Spleen (tissue), 7 donors: Measurements from ENCODE around the gene PLAAT3.
"Not testable (repeated sequence)": the region's sequence is repeated elsewhere in the genome, so short reads cannot be mapped to it uniquely, and the experiment has no call there.

Experiments
- CTCF ChIP-seq, 11 experiments: fragments of 200-600 bp in 7 of 11; fragments of 450-650 bp in 4 of 11; sonication (generic) in 4 of 11; IDR thresholded peaks in 8 of 11; conservative IDR thresholded peaks in 3 of 11; 1 replicate in 7 of 11; 2 replicates in 4 of 11; pipeline versions ENCODE4 v1.4.0 to v1.8.0; 2016 to 2021; ENCODE audit warnings: antibody characterized with exemption in 11 of 11, inconsistent platforms in 4 of 11, mild to moderate bottlenecking in 1 of 11
- POLR2A ChIP-seq, 3 donors: fragments of 450-650 bp; IDR thresholded peaks; one replicate each; pipeline ENCODE4 v1.5.1; 2017; ENCODE audit warnings: antibody characterized with exemption in 3 of 3, mild to moderate bottlenecking in 1 of 3
- POLR2AphosphoS5 ChIP-seq, 3 donors: sonication (generic); formaldehyde crosslinking; IDR thresholded peaks; one replicate each; pipeline ENCODE4 v1.5.1; 2017; ENCODE audit warnings: antibody characterized with exemption in 3 of 3
- donor health status: DM: no; HTN: no; CAD: no; lungs with moderate emphysema.
- donor health status: DM: no; HTN: no; CAD: no.
- donor health status: DM: no; HTN: no; CAD: no.

- TF ChIP-seq POLR2A (IDR thresholded peaks at IDR 0.05); POLR2AphosphoS5 (IDR thresholded peaks at IDR 0.05); CTCF (IDR thresholded peaks at IDR 0.05 in 8 of 11, conservative IDR thresholded peaks at IDR 0.05 in 3 of 11): not testable (repeated sequence)
Observed at GRCh38 chr11:63542506-63542905, 71.7 kb downstream of the PLAAT3 start.
